Bronchial epithelial cell (primary cell): ENCODE data around the gene MRM1. TPM values are rescaled to one million over a fixed set of nuclear protein-coding genes. Genes with fewer than 3 reads are reported as not detected.

ENCODE experiments used
- DNase-seq: peaks from one replicate; pipeline ENCODE4 v3.0.0-alpha.2; 2010; ENCODE audit warnings: low read depth
- FAIRE-seq: peaks from 2 replicates; lab custom pipeline; 2011; peaks lifted over from hg19 to GRCh38; lab: Jason Lieb, UNC
- H3K27me3 ChIP-seq: 2 replicates; pipeline ENCODE4 v1.5.1; 2011; ENCODE audit warnings: low read length; ENCODE audit not compliant: control insufficient read depth, insufficient read depth
- H3K36me3 ChIP-seq: 2 replicates; pipeline ENCODE4 v1.5.1; 2011; ENCODE audit warnings: low read length; ENCODE audit not compliant: control insufficient read depth, insufficient read depth
- H3K4me3 ChIP-seq: 2 replicates; pipeline ENCODE4 v1.5.1; 2011; ENCODE audit warnings: mild to moderate bottlenecking, low read depth, low read length, control low read depth
- total RNA-seq: library from RNA; depleted of rRNA; stranded (reverse); fragments of >200 nt; gene quantifications from 2 replicates; pipeline ENCODE4 v1.2.1, GENCODE V29; 2014
- TF ChIP-seq, protein P1 (sequence below): IDR thresholded peaks from 2 replicates; pipeline ENCODE4 v1.5.1; 2011; ENCODE audit warnings: mild to moderate bottlenecking, moderate library complexity, low read length, control low read depth, inconsistent platforms; ENCODE audit not compliant: insufficient read depth, severe bottlenecking

The MRM1 gene
- total RNA-seq, 1 donor from 2014 or later: 6.1 TPM

DNA sequence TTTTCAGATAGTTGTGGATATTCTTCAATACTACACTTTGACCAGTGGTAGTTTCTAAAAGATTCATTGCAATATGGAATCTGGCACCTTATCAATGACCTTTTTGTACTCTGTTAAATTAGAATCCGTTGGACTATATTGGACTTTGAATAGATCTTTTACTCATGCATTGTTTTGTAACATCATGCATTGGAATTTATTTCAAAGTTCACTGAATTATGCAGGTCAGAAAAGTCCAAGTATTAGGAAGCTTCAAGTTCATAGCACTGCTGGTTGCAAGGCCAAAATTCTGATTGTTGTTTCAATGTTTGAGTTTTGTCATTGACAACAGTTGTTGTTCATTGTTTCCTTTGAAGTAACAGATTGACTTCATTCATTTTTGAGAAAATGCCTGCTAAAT lies 17.6 kb upstream of the MRM1 start:
- no peak overlapping the region for H3K4me3 ChIP-seq
- peaks cover 14% of the 10 kb centered on the region for H3K36me3 ChIP-seq
- DNase-seq: no peak
- no peak for FAIRE-seq
- H3K27me3 ChIP-seq: no peaks in the 10 kb centered on the region
- TF ChIP-seq, protein P1, sequence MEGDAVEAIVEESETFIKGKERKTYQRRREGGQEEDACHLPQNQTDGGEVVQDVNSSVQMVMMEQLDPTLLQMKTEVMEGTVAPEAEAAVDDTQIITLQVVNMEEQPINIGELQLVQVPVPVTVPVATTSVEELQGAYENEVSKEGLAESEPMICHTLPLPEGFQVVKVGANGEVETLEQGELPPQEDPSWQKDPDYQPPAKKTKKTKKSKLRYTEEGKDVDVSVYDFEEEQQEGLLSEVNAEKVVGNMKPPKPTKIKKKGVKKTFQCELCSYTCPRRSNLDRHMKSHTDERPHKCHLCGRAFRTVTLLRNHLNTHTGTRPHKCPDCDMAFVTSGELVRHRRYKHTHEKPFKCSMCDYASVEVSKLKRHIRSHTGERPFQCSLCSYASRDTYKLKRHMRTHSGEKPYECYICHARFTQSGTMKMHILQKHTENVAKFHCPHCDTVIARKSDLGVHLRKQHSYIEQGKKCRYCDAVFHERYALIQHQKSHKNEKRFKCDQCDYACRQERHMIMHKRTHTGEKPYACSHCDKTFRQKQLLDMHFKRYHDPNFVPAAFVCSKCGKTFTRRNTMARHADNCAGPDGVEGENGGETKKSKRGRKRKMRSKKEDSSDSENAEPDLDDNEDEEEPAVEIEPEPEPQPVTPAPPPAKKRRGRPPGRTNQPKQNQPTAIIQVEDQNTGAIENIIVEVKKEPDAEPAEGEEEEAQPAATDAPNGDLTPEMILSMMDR: no peak

DNA sequence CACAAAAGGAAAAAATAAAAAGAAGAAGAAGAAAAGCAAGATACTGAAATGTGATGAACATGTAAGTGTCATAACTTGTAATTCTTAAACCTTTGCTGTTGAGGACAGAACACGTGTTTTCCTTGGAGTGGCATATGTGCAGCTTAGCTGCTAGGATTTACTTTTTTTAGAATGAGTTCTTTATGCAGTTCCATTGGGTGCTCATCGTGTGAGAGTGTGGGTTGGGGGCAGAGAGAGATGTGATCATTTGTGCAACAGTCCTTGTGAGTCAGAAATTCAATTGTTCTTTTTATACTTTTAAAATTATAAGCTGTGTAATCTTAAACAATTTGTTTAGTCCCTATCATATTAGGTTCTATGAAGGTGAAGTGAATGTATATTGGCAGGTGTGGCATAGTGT lies 15.2 kb upstream of the MRM1 start:
- Histone ChIP-seq H3K36me3 (peaks cover 10% of the 10 kb centered on the region), H3K27me3 (no peaks in the 10 kb centered on the region), H3K4me3 (no peak overlapping the region)
- DNase-seq: no peak
- TF ChIP-seq, protein P1: no peak
- no peak for FAIRE-seq

DNA sequence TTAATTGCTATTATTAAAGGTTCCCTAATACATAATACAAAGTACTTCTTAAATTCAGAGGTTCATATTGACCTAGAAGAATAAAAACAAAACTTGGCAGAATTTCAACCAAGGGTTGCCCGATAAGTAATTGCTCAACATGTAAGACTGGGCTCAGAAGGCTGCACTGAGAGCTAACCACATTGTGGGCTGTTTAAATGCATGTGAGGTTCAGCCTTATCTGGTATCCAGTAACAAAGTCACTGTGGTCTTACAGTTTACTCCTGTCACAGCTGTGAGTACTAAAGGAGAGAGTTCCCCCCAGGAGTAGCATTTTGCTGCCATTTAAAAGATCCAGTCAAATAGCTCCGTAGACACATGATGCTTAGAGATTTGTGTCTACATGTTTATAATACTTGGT lies 11.3 kb upstream of the MRM1 start:
- TF ChIP-seq, protein P1: no peak
- no peak for FAIRE-seq
- H3K4me3 ChIP-seq: no peak overlapping the region
- H3K27me3 ChIP-seq: no peaks in the 10 kb centered on the region
- peaks cover 7% of the 10 kb centered on the region for H3K36me3 ChIP-seq
- no peak for DNase-seq

DNA sequence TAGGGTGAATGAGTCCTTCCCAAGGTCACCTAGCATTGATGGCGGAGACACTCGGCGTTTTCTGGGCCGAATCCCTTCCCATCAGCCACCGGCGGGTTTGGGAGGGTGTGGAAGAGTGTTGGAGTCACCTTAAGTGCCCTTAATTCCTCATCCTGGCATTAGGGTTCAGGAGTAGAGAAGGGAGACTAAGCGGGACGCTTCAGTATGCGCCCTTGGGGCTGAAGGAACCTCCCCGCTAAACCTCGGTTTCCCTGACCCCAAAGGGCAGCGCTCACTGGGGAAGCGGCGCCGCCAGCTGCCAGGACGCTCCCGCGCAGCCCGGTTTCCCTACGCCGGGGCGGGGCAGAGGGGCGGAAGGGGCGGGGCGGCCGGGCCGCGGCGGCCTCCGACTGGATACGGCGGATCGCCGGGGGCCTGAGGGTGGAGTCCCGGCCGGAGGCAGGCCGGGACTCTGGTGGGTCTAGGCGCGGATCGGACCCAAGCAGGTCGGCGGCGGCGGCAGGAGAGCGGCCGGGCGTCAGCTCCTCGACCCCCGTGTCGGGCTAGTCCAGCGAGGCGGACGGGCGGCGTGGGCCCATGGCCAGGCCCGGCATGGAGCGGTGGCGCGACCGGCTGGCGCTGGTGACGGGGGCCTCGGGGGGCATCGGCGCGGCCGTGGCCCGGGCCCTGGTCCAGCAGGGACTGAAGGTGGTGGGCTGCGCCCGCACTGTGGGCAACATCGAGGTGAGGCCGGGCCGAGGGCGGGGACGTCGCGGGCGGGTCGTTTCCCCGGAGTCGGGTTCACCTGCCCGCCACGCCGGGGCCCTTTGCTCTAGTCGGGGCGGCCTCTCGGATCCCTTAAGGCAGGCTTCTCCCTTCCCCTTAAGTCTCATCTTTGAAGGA lies 9.7 kb upstream of the MRM1 start, which contains the start of gene DHRS11:
Gene DHRS11 (plus strand): TSS at position 446 of the 882 bp plus-strand sequence. CDS start 131 bp downstream, at position 577.
- H3K4me3 ChIP-seq: peak within 1 kb of the TSS; percentile 67
- H3K27me3 ChIP-seq: no peaks in the 10 kb centered on the region
- FAIRE-seq (no peak), DNase-seq (peak; percentile 53)
- peaks cover 7% of the 10 kb centered on the region for H3K36me3 ChIP-seq
- TF ChIP-seq, protein P1: no peak

DNA sequence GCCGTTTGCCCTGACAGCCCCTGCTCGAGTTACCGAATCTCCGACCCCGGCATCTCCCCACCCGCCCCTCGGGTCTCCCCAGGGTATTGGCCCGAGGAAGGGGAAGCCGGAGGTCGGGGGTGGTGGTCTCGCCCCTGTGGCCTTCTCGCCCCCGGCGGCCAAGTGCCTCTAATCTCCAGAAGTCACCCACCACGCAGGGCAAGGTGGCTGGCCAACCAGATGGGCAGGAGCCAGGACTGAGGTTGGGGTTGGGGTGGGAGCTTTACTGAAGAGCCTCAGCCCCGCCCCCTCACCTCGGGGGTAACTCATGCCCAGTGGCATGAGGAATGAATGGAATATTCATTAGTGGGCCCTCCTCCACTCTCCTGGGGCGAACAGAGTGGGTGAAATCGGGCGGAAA lies 9.1 kb upstream of the MRM1 start:
- H3K36me3 ChIP-seq: peaks cover 4% of the 10 kb centered on the region
- no peak for DNase-seq

More for the DNA sequence above, 9.1 kb upstream of the MRM1 start:
- FAIRE-seq: no peak
- TF ChIP-seq, protein P1: no peak
- Histone ChIP-seq H3K27me3 (no peaks in the 10 kb centered on the region), H3K4me3 (peak overlapping the region; percentile 67)
